Activated naive CD8-positive, alpha-beta T cell treated with anti-CD3 and anti-CD28 coated beads, Interleukin-2, amount 10 ng/mL, durations not matched to agents 7 days and 5 days (primary cell): ENCODE measurements around the gene SIAE. TPM values are rescaled to one million over a fixed set of nuclear protein-coding genes. Genes with fewer than 3 reads are reported as not detected.

Source experiments
- ATAC-seq: fragments of 150-1000 bp; cut with Tn5 transposase; one replicate; pipeline ENCODE4 v1.10.0; 2021; ENCODE audit warnings: low read depth, moderate library complexity
- POLR2A ChIA-PET: fragments of 350-600 bp; sonication (Branson Sonifier 250); formaldehyde crosslinking; loops from one replicate; lab custom pipeline; 2021; ENCODE audit warnings: antibody characterized with exemption; lab: Charles Lee
- DNase-seq: peaks from one replicate; pipeline ENCODE4 v3.0.0; 2021
- H3K27ac Mint-ChIP-seq: one replicate; pipeline ENCODE4 v1.8.0; 2022; ENCODE audit warnings: mild to moderate bottlenecking, mixed read lengths
- H3K27me3 Mint-ChIP-seq: one replicate; pipeline ENCODE4 v1.8.0; 2022; ENCODE audit warnings: mild to moderate bottlenecking, moderate library complexity, mixed read lengths
- H3K36me3 Mint-ChIP-seq: one replicate; pipeline ENCODE4 v1.8.0; 2021; ENCODE audit warnings: mild to moderate bottlenecking, mixed read lengths
- H3K4me1 Mint-ChIP-seq: one replicate; pipeline ENCODE4 v1.8.0; 2021; ENCODE audit warnings: mixed read lengths
- H3K4me3 Mint-ChIP-seq: one replicate; pipeline ENCODE4 v1.8.0; 2022; ENCODE audit warnings: mild to moderate bottlenecking, moderate library complexity, mixed read lengths
- H3K9me3 Mint-ChIP-seq: one replicate; pipeline ENCODE4 v1.8.0; 2021; ENCODE audit warnings: mixed read lengths
- total RNA-seq, 2 experiments: library from RNA; stranded (reverse); gene quantifications; one replicate each; pipeline ENCODE4 v1.2.3, GENCODE V29; 2021

Gene SIAE
- total RNA-seq, 2 experiments from 2014 or later: 4.4 to 5.2 TPM

- POLR2A ChIA-PET: no interaction called here
- H3K27ac Mint-ChIP-seq: no peak overlapping the region
- ATAC-seq (no peak), DNase-seq (no peak)
- H3K4me3 Mint-ChIP-seq: no peak overlapping the region
- H3K9me3 Mint-ChIP-seq: peaks cover 9% of the 10 kb centered on the region
- H3K4me1 Mint-ChIP-seq: peaks cover 2% of the 10 kb centered on the region
- peaks cover 4% of the 10 kb centered on the region for H3K36me3 Mint-ChIP-seq
- H3K27me3 Mint-ChIP-seq: no peaks in the 10 kb centered on the region
Measured at GRCh38 chr11:124681421-124681820, 7.9 kb upstream of the SIAE start.

- Mint-ChIP-seq H3K27ac (no peak overlapping the region), H3K36me3 (peaks cover 4% of the 10 kb centered on the region), H3K4me3 (no peak overlapping the region), H3K4me1 (peaks cover 10% of the 10 kb centered on the region), H3K27me3 (no peaks in the 10 kb centered on the region), H3K9me3 (peaks cover 9% of the 10 kb centered on the region)
- POLR2A ChIA-PET: no interaction called here
- no peak for ATAC-seq
- DNase-seq: no peak
Measured at GRCh38 chr11:124678416-124678815, 4.9 kb upstream of the SIAE start.

GRCh38 chr11:124676386-124676785 is 2.8 kb upstream of the SIAE start:
- POLR2A ChIA-PET: no interaction called here
- H3K27me3 Mint-ChIP-seq: no peaks in the 10 kb centered on the region

GRCh38 chr11:124674571-124674970 is 1.0 kb upstream of the SIAE start:
- no peaks in the 10 kb centered on the region for H3K27me3 Mint-ChIP-seq
- DNase-seq (no peak), ATAC-seq (no peak)
- peak overlapping the region; percentile 84 for H3K27ac Mint-ChIP-seq
- no peaks in the 10 kb centered on the region for H3K9me3 Mint-ChIP-seq
- POLR2A ChIA-PET: interaction anchor here (1.6 to 2.4 kb wide), 4 partner anchors 43 to 125 kb away, joined by 8 to 19 read pairs (median 10); partner anchors contain the start of genes MSANTD2 and NRGN
- no peaks in the 10 kb centered on the region for H3K36me3 Mint-ChIP-seq
- H3K4me3 Mint-ChIP-seq: peak overlapping the region; percentile 92
- peaks cover 26% of the 10 kb centered on the region for H3K4me1 Mint-ChIP-seq

More at GRCh38 chr11:124676386-124676785, 2.8 kb upstream of the SIAE start:
- Mint-ChIP-seq H3K9me3 (no peaks in the 10 kb centered on the region), H3K4me3 (no peak overlapping the region), H3K4me1 (peaks cover 20% of the 10 kb centered on the region), H3K27ac (no peak overlapping the region), H3K36me3 (no peaks in the 10 kb centered on the region)
- ATAC-seq (no peak), DNase-seq (no peak)

- no peaks in the 10 kb centered on the region for H3K27me3 Mint-ChIP-seq
- ATAC-seq (no peak), DNase-seq (no peak)
- POLR2A ChIA-PET: interaction anchor here (0.6 to 2.4 kb wide), 9 partner anchors 43 to 280 kb away, joined by 3 to 19 read pairs (median 3); partner anchors contain the start of genes CCDC15, MSANTD2 and NRGN
- H3K4me1 Mint-ChIP-seq: peaks cover 26% of the 10 kb centered on the region
- H3K27ac Mint-ChIP-seq: peak overlapping the region; percentile 84
- H3K9me3 Mint-ChIP-seq: no peaks in the 10 kb centered on the region
- no peaks in the 10 kb centered on the region for H3K36me3 Mint-ChIP-seq
- peak overlapping the region; percentile 92 for H3K4me3 Mint-ChIP-seq
Measured at GRCh38 chr11:124674168-124674517, 604 bp upstream of the SIAE start.

GRCh38 chr11:124672536-124673215 is 863 bp downstream of the SIAE start:
- H3K4me1 Mint-ChIP-seq: peaks cover 26% of the 10 kb centered on the region
- H3K36me3 Mint-ChIP-seq: no peaks in the 10 kb centered on the region
- DNase-seq (no peak), ATAC-seq (no peak)
- POLR2A ChIA-PET: interaction anchor here (0.6 to 2.4 kb wide), 8 partner anchors 25 to 691 kb away, joined by 3 to 19 read pairs (median 7); partner anchors contain the start of genes MSANTD2 and NRGN
- H3K9me3 Mint-ChIP-seq: no peaks in the 10 kb centered on the region
- peak overlapping the region; percentile 92 for H3K4me3 Mint-ChIP-seq
- peak overlapping the region; percentile 67 for H3K27ac Mint-ChIP-seq
- no peaks in the 10 kb centered on the region for H3K27me3 Mint-ChIP-seq

- ATAC-seq: peak; percentile 17
- H3K4me3 Mint-ChIP-seq: peak overlapping the region; percentile 49
- no peak overlapping the region for H3K27ac Mint-ChIP-seq
Measured at GRCh38 chr11:124670732-124671131, 2.8 kb downstream of the SIAE start.

GRCh38 chr11:124669193-124669592 is 4.3 kb downstream of the SIAE start:
- H3K4me3 Mint-ChIP-seq: no peak overlapping the region
- no peak overlapping the region for H3K27ac Mint-ChIP-seq
- no peak for DNase-seq
- H3K4me1 Mint-ChIP-seq: peaks cover 20% of the 10 kb centered on the region
- no peak for ATAC-seq
- H3K36me3 Mint-ChIP-seq: no peaks in the 10 kb centered on the region
- POLR2A ChIA-PET: interaction anchor here (0.5 to 2.3 kb wide), 5 partner anchors 72 to 207 kb away, joined by 3 to 7 read pairs (median 4); partner anchors contain the start of gene MSANTD2
- H3K9me3 Mint-ChIP-seq: no peaks in the 10 kb centered on the region
- no peaks in the 10 kb centered on the region for H3K27me3 Mint-ChIP-seq

More at GRCh38 chr11:124670732-124671131, 2.8 kb downstream of the SIAE start:
- H3K9me3 Mint-ChIP-seq: no peaks in the 10 kb centered on the region
- no peaks in the 10 kb centered on the region for H3K27me3 Mint-ChIP-seq
- no peaks in the 10 kb centered on the region for H3K36me3 Mint-ChIP-seq
- no peak for DNase-seq
- peaks cover 23% of the 10 kb centered on the region for H3K4me1 Mint-ChIP-seq
- POLR2A ChIA-PET: interaction anchor here (0.8 to 2.3 kb wide), 3 partner anchors 76 to 130 kb away, joined by 3 to 7 read pairs (median 4); partner anchors contain the start of gene MSANTD2

- no peak overlapping the region for H3K27ac Mint-ChIP-seq
- no peaks in the 10 kb centered on the region for H3K9me3 Mint-ChIP-seq
- ATAC-seq (no peak), DNase-seq (no peak)
- no peak overlapping the region for H3K4me3 Mint-ChIP-seq
- no peaks in the 10 kb centered on the region for H3K27me3 Mint-ChIP-seq
- peaks cover 13% of the 10 kb centered on the region for H3K4me1 Mint-ChIP-seq
- POLR2A ChIA-PET: no interaction called here
- H3K36me3 Mint-ChIP-seq: no peaks in the 10 kb centered on the region
Measured at GRCh38 chr11:124667601-124668000, 5.9 kb downstream of the SIAE start.

GRCh38 chr11:124663861-124664260 is 9.7 kb downstream of the SIAE start:
- DNase-seq: no peak
- peaks cover 2% of the 10 kb centered on the region for H3K36me3 Mint-ChIP-seq
- H3K4me1 Mint-ChIP-seq: no peaks in the 10 kb centered on the region
- ATAC-seq: no peak
- H3K27me3 Mint-ChIP-seq: no peaks in the 10 kb centered on the region
- no peaks in the 10 kb centered on the region for H3K9me3 Mint-ChIP-seq
- H3K27ac Mint-ChIP-seq: no peak overlapping the region
- H3K4me3 Mint-ChIP-seq: no peak overlapping the region
- POLR2A ChIA-PET: interaction anchor here (0.7 to 1.0 kb wide), 2 partner anchors 41 to 136 kb away, joined by 3 to 4 read pairs; partner anchors contain the start of genes MSANTD2 and TBRG1

GRCh38 chr11:124662106-124662505 is 11.4 kb downstream of the SIAE start:
- POLR2A ChIA-PET: no interaction called here
- no peaks in the 10 kb centered on the region for H3K27me3 Mint-ChIP-seq
- no peak overlapping the region for H3K27ac Mint-ChIP-seq
- H3K9me3 Mint-ChIP-seq: no peaks in the 10 kb centered on the region
- peaks cover 2% of the 10 kb centered on the region for H3K36me3 Mint-ChIP-seq
- ATAC-seq (no peak), DNase-seq (no peak)
- H3K4me1 Mint-ChIP-seq: no peaks in the 10 kb centered on the region
- H3K4me3 Mint-ChIP-seq: no peak overlapping the region

- POLR2A ChIA-PET: no interaction called here
- peaks cover 2% of the 10 kb centered on the region for H3K36me3 Mint-ChIP-seq
- H3K4me1 Mint-ChIP-seq: no peaks in the 10 kb centered on the region
- H3K27me3 Mint-ChIP-seq: no peaks in the 10 kb centered on the region
- H3K4me3 Mint-ChIP-seq: no peak overlapping the region
- no peak for ATAC-seq
- no peak overlapping the region for H3K27ac Mint-ChIP-seq
- DNase-seq: no peak
- H3K9me3 Mint-ChIP-seq: no peaks in the 10 kb centered on the region
Measured at GRCh38 chr11:124661553-124661952, 12.0 kb downstream of the SIAE start.

GRCh38 chr11:124658986-124659385 is 14.6 kb downstream of the SIAE start:
- no peaks in the 10 kb centered on the region for H3K4me1 Mint-ChIP-seq
- no peak overlapping the region for H3K27ac Mint-ChIP-seq
- no peak overlapping the region for H3K4me3 Mint-ChIP-seq
- ATAC-seq: no peak
- peaks cover 2% of the 10 kb centered on the region for H3K36me3 Mint-ChIP-seq
- no peak for DNase-seq
- no peaks in the 10 kb centered on the region for H3K27me3 Mint-ChIP-seq
- no peaks in the 10 kb centered on the region for H3K9me3 Mint-ChIP-seq
- POLR2A ChIA-PET: interaction anchor here (0.6 kb wide), 1 partner anchor 695 kb away, joined by 7 read pairs; no protein-coding TSS in a partner anchor

GRCh38 chr11:124658501-124658900 is 15.0 kb downstream of the SIAE start:
- no peaks in the 10 kb centered on the region for H3K27me3 Mint-ChIP-seq
- DNase-seq (no peak), ATAC-seq (no peak)
- no peak overlapping the region for H3K4me3 Mint-ChIP-seq
- no peak overlapping the region for H3K27ac Mint-ChIP-seq
- H3K36me3 Mint-ChIP-seq: peaks cover 2% of the 10 kb centered on the region
- H3K9me3 Mint-ChIP-seq: no peaks in the 10 kb centered on the region
- POLR2A ChIA-PET: no interaction called here
- H3K4me1 Mint-ChIP-seq: no peaks in the 10 kb centered on the region
